Body of pancreas (tissue), 4 donors: Measurements from ENCODE around the gene PPP6R2.

ENCODE experiments used
- CTCF ChIP-seq, 7 experiments: fragments of 450-650 bp in 4 of 7; fragments of 200-600 bp in 3 of 7; sonication (generic) in 3 of 7; IDR thresholded peaks; one replicate each; pipeline ENCODE4 v1.5.1; 2016 to 2019; ENCODE audit warnings: antibody characterized with exemption in 7 of 7
- POLR2A ChIP-seq, 3 donors: fragments of 450-650 bp; IDR thresholded peaks; one replicate each; pipeline ENCODE4 v1.6.1; 2016; ENCODE audit warnings: antibody characterized with exemption in 3 of 3, mild to moderate bottlenecking in 2 of 3

DNA sequence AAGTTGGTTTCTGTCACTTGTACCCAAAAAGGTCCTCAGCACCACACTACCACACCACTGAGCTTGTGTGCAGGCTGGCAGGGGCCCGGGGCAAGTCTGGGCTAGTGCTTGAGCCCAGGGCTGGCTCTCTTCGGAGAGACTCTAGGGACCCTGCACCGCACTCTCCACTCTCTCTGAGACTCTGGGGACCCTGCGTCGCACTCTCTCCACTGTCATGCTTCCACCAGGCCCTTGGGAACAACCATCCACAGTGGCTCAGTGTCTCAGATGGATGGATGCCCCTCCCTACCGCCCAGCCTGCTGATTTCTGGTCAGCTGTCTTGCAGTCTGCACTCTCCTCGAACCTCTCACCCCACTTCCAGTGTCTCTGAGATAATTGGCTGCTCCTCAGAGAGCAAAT, 133.7 kb downstream of the PPP6R2 start:
- TF ChIP-seq CTCF (IDR thresholded peaks at IDR 0.05) (no peak), POLR2A (IDR thresholded peaks at IDR 0.05) (no peak)
